SU-DHL-6 (cell line): ENCODE measurements around the gene MEIS1.

Source experiments
- H2AFZ ChIP-seq: fragments of 200-600 bp; sonication (generic); 2 replicates; pipeline ENCODE4 v1.6.1; 2014; ENCODE audit warnings: low read depth, mild to moderate bottlenecking, moderate library complexity, mixed read lengths, antibody characterized with exemption, low read length; ENCODE audit not compliant: severe bottlenecking
- H3F3A ChIP-seq: fragments of 200-600 bp; shearing (Covaris generic); 2 replicates; pipeline ENCODE4 v1.6.0; 2016; ENCODE audit warnings: antibody characterized with exemption, mild to moderate bottlenecking; ENCODE audit not compliant: insufficient read depth
- H3K27ac ChIP-seq: fragments of 200-600 bp; sonication (generic); 2 replicates; pipeline ENCODE4 v1.5.1; 2016; ENCODE audit warnings: low read depth, mild to moderate bottlenecking, low read length, moderate library complexity, mixed read lengths
- H3K27me3 ChIP-seq: fragments of 200-600 bp; sonication (generic), shearing (Covaris generic); 2 replicates; pipeline ENCODE4 v1.6.0; 2014; ENCODE audit warnings: mild to moderate bottlenecking, low read length
- H3K36me3 ChIP-seq: fragments of 200-600 bp; sonication (generic); 2 replicates; pipeline ENCODE4 v1.6.1; 2014; ENCODE audit warnings: mild to moderate bottlenecking, low read length, mixed read lengths
- H3K4me2 ChIP-seq: fragments of 300-600, 200-600 bp; shearing (Covaris generic), sonication (generic); 2 replicates; pipeline ENCODE4 v1.6.0; 2014; ENCODE audit warnings: low read length, low read depth, mild to moderate bottlenecking; ENCODE audit not compliant: poor library complexity, severe bottlenecking
- H3K4me3 ChIP-seq: fragments of 200-600 bp; sonication (generic); 2 replicates; pipeline ENCODE4 v1.5.1; 2014; ENCODE audit warnings: antibody characterized with exemption, low read length, mild to moderate bottlenecking, mixed read lengths; ENCODE audit not compliant: insufficient read depth, poor library complexity, severe bottlenecking
- H3K79me2 ChIP-seq: fragments of 200-600 bp; sonication (generic); 2 replicates; pipeline ENCODE4 v1.6.1; 2014; ENCODE audit warnings: mild to moderate bottlenecking, low read length, moderate library complexity; ENCODE audit not compliant: insufficient read depth
- H3K9ac ChIP-seq: fragments of 200-600 bp; sonication (generic); 2 replicates; pipeline ENCODE4 v1.7.0; 2014; ENCODE audit warnings: mild to moderate bottlenecking, low read length
- H3K9me2 ChIP-seq: fragments of 200-600 bp; sonication (generic); replicated peaks from 2 replicates; pipeline ENCODE4 v1.6.1; 2014; ENCODE audit warnings: low read length; ENCODE audit not compliant: insufficient read depth
- H3K9me3 ChIP-seq: fragments of 200-600 bp; sonication (generic); 2 replicates; pipeline ENCODE4 v1.6.1; 2014; ENCODE audit warnings: low read length, mixed read lengths; ENCODE audit not compliant: insufficient read depth
- H4K20me1 ChIP-seq: fragments of 200-600 bp; sonication (generic); 2 replicates; pipeline ENCODE4 v1.6.1; 2014; ENCODE audit warnings: low read depth, mild to moderate bottlenecking, antibody characterized with exemption, low read length, moderate library complexity, mixed read lengths
- CTCF ChIP-seq: fragments of 200-600 bp; sonication (generic); IDR thresholded peaks from one replicate; pipeline ENCODE4 v1.5.1; 2017; ENCODE audit warnings: antibody characterized with exemption, mild to moderate bottlenecking, low read length, moderate library complexity; ENCODE audit not compliant: insufficient read depth, poor library complexity, severe bottlenecking
- EZH2phosphoT487 ChIP-seq: fragments of 200-600 bp; sonication (generic), shearing (Covaris generic); conservative IDR thresholded peaks from 2 replicates; pipeline ENCODE4 v1.6.1; 2018; ENCODE audit warnings: mild to moderate bottlenecking, antibody characterized with exemption, low read length, moderate library complexity, mixed read lengths

Gene MEIS1

DNA sequence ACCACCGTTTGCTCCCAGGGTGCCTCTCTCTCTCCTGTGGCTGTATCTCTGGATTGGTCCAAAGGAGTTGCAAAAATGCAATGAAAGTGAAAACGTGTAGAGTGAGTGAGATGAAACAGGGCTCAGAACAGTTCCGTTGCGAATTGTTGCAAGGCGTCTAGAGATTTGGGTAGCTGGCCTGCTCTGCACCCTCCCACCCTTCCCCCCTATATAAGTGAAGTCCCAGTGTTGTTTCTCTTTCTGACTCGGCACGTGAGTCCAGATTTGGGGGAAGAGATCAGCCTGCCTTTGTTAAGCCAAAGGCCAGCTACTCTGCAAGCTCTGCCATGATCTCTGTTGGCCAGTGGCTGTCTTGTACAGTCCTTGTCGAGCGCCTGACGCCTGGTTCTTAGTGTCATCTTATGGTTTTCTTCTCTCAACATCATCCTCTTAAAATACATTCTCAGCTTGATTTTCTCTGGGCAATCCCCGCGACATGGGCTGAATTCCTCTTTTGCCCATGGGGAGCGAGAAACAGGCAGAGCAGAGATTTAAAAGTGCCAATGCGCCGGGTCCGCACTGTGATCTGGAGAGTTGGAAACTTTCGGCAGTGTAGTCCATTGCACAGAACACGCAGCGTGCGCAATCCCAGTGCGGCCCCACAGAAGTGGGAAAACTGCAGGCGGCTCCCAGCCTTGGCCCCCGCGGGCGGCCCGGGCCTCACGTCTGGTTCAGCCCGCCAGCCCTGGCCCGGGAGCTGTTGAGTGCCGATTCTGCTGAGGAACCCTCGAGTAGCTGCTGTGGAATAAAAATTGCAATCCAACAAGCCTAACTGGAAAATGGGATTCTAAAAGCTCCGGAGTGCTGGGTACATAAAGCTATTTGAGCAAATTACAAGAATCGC is 9.3 kb downstream of the MEIS1 start:
- Histone ChIP-seq H4K20me1 (no peaks in the 10 kb centered on the region), H3K36me3 (no peaks in the 10 kb centered on the region), H3K4me3 (no peak overlapping the region), H3F3A (no peaks in the 10 kb centered on the region), H3K9me3 (no peaks in the 10 kb centered on the region), H3K27ac (no peak overlapping the region), H2AFZ (no peak overlapping the region), H3K4me2 (no peak overlapping the region), H3K9me2 (no peaks in the 10 kb centered on the region), H3K79me2 (no peaks in the 10 kb centered on the region), H3K9ac (no peak overlapping the region), H3K27me3 (no peaks in the 10 kb centered on the region)
- TF ChIP-seq CTCF (no peak), EZH2phosphoT487 (no peak)

DNA sequence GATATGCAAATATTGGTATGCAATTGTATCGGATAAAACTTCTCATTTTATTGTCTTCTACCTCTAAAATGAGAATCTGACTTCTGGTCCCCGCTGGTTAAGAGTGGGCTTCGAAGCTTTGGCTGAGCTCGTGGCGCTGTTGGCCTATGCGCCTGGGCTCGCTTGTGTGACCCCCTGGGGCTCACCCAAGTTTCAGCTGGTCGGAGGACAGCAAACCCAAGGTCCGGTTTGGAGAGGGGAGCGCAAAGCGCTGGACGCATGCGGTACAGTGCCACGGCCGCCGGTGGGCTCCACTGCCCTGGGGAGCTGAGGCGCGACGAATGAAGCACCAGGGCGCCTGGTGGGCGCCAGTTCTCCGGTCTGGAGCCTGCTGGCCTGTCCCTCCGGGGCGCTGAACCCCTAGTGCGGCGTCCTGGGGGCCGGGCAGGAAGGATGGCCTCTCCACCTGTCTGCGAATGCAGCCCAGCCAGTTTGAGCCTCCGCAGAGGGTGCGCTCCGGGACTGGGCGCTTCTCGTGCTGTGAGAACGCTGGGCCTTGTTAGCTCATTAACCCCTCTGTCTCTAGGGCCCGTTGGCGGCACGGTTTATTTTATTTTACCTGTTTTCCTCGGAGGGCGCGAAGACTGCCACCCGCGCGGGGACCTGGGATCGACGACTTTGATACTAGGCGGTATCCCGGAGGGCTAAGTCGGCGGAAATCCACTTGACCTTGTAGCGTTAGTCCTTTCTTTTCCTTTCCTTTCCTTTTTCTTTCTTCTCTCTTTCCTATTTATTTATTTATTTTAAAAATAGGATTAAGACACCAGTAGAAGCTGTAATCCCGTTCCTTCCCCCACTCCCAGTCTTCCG is 10.4 kb downstream of the MEIS1 start:
- Histone ChIP-seq H3K4me3 (no peak overlapping the region), H3K27ac (no peak overlapping the region)

More for the DNA sequence above, 10.4 kb downstream of the MEIS1 start:
- Histone ChIP-seq H3K4me2 (no peak overlapping the region), H4K20me1 (no peaks in the 10 kb centered on the region), H3K9ac (no peak overlapping the region), H3K79me2 (no peaks in the 10 kb centered on the region), H3F3A (no peaks in the 10 kb centered on the region), H3K36me3 (no peaks in the 10 kb centered on the region), H2AFZ (no peak overlapping the region), H3K27me3 (no peaks in the 10 kb centered on the region), H3K9me3 (no peaks in the 10 kb centered on the region), H3K9me2 (no peaks in the 10 kb centered on the region)
- no peak for TF ChIP-seq CTCF
- no peak for TF ChIP-seq EZH2phosphoT487
